ENCODE results near the gene STOML1.

Gene STOML1

GRCh38 chr15:74028646-74029045 is 36.6 kb upstream of the STOML1 start:
- Mint-ChIP-seq H3K27me3 (no peaks in the 10 kb centered on the region), H3K27ac (no peak overlapping the region), H3K36me3 (peaks cover 2% of the 10 kb centered on the region), H3K9me3 (ENCODE audit: low read depth) (no peaks in the 10 kb centered on the region), H3K4me3 (no peak overlapping the region), H3K4me1 (ENCODE audit: low read depth) (no peaks in the 10 kb centered on the region)

DNA sequence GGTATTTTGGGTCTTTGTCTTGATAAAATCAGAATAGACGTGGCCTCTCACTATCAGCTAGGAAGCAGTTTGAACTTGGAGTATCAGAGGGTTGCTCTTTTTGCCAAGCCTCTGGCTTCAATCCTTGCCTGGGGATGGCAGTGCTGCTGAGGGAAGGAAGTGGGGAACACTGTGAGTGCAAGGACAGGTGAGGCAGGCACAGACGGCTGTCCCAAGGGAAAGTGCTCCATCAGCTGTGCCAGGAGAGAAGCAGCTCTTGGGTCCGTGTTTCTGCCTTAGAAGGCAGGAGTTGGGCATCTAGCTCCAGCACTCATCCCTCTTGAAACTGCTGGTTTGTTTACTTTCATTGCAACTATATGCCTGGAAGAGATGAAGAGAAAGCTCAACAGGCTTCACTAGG is 35.6 kb upstream of the STOML1 start:
- Mint-ChIP-seq H3K36me3 (peaks cover 4% of the 10 kb centered on the region), H3K4me1 (ENCODE audit: low read depth) (no peaks in the 10 kb centered on the region), H3K9me3 (ENCODE audit: low read depth) (no peaks in the 10 kb centered on the region), H3K27ac (no peak overlapping the region), H3K27me3 (no peaks in the 10 kb centered on the region), H3K4me3 (no peak overlapping the region)

DNA sequence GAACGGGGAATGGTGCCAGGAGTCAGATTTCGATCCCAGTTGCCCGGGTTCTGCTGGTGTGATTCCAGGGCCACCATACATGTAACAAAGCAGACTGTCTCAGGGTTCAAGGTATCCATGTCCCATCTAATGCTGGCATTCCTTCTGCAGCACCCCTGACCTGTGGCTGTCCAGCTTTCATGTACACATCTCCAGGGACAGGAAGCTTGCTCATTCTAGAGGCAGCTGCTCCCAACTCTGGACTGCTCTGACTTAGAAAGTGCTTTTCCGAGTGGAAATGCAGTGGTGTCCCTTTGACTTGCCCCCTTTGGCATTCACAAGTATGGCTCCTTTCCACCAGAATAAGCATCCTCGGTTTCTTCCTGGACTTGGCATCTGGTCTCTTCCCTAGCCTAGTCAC is 33.3 kb upstream of the STOML1 start:
- Mint-ChIP-seq H3K27me3 (no peaks in the 10 kb centered on the region), H3K36me3 (peaks cover 9% of the 10 kb centered on the region), H3K4me1 (ENCODE audit: low read depth) (peaks cover 8% of the 10 kb centered on the region), H3K9me3 (ENCODE audit: low read depth) (no peaks in the 10 kb centered on the region), H3K4me3 (no peak overlapping the region), H3K27ac (no peak overlapping the region)

- H3K9me3 Mint-ChIP-seq (ENCODE audit: low read depth), result no peaks in the 10 kb centered on the region
- H3K27me3 Mint-ChIP-seq, result no peaks in the 10 kb centered on the region
- H3K4me3 Mint-ChIP-seq, result no peak overlapping the region
- H3K27ac Mint-ChIP-seq, result no peak overlapping the region
- H3K4me1 Mint-ChIP-seq (ENCODE audit: low read depth), result peaks cover 9% of the 10 kb centered on the region
- peaks cover 9% of the 10 kb centered on the region for H3K36me3 Mint-ChIP-seq
Observed at GRCh38 chr15:74024687-74025086, 32.6 kb upstream of the STOML1 start.

DNA sequence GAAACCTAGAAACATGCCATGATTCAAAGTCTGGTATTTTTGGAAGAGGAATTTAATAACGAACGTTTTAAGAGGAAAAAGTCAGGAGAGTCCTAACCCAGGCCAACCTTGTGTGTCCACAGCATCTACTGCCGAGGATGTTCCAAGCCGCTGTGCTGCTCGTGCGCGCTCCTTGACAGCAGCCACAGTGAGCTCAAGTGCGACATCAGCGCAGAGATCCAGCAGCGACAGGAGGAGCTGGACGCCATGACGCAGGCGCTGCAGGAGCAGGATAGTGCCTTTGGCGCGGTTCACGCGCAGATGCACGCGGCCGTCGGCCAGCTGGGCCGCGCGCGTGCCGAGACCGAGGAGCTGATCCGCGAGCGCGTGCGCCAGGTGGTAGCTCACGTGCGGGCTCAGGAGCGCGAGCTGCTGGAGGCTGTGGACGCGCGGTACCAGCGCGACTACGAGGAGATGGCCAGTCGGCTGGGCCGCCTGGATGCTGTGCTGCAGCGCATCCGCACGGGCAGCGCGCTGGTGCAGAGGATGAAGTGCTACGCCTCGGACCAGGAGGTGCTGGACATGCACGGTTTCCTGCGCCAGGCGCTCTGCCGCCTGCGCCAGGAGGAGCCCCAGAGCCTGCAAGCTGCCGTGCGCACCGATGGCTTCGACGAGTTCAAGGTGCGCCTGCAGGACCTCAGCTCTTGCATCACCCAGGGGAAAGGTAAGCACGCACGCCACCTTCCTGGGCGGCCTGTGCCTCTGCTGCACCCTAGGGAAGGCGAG is 30.8 kb upstream of the STOML1 start:
- Mint-ChIP-seq H3K4me3 (no peak overlapping the region), H3K4me1 (ENCODE audit: low read depth) (peaks cover 9% of the 10 kb centered on the region), H3K27me3 (no peaks in the 10 kb centered on the region), H3K36me3 (peaks cover 9% of the 10 kb centered on the region), H3K27ac (no peak overlapping the region), H3K9me3 (ENCODE audit: low read depth) (no peaks in the 10 kb centered on the region)

DNA sequence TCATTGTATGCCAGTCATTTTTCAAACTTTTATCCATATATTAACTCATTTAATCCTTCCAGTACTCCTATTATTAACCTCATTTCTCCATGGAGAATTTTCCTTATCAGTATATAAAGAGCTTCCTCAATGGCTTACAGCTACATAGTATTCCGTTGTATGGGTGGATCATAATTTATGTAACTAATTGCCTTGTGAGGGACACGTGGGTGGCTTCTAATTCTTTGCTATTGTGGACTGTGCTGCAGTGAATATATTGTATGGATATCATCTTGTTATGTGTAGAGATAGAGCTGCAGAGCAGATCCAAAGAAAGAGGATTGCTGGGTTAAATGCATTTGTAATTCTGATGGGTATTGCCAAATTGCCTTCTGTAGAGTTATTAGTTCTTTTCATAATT is 27.6 kb upstream of the STOML1 start:
- peaks cover 10% of the 10 kb centered on the region for H3K36me3 Mint-ChIP-seq
- no peaks in the 10 kb centered on the region for H3K9me3 Mint-ChIP-seq (ENCODE audit: low read depth)
- no peak overlapping the region for H3K4me3 Mint-ChIP-seq
- H3K4me1 Mint-ChIP-seq (ENCODE audit: low read depth), result peaks cover 21% of the 10 kb centered on the region
- H3K27me3 Mint-ChIP-seq, result no peaks in the 10 kb centered on the region
- H3K27ac Mint-ChIP-seq, result no peak overlapping the region

DNA sequence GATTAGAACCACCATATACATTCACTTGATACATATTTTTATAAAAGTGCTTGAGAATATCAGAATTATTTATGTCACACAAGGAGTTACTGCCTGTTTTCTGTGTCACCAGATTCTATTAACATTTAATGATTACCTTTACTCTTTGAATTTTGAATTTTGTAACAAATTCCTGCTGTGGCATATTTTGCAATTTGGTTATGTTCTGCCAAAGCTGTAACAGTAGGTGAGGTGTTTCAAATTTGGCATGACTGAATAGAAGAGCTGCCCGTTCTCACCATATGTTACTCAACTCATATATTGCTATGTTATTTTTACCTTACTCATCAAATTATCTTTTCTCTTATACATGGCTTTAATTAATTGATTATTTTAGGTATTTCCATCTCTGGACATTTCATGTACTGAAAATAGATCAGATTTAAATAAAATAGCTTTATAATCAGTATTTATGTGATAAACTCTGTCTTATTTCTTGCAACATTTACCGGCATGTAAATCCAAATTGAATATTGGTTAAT is 21.3 kb upstream of the STOML1 start:
- Mint-ChIP-seq H3K9me3 (ENCODE audit: low read depth) (no peaks in the 10 kb centered on the region), H3K4me1 (ENCODE audit: low read depth) (peaks cover 48% of the 10 kb centered on the region), H3K27ac (no peak overlapping the region), H3K36me3 (peaks cover 16% of the 10 kb centered on the region), H3K4me3 (no peak overlapping the region), H3K27me3 (no peaks in the 10 kb centered on the region)

DNA sequence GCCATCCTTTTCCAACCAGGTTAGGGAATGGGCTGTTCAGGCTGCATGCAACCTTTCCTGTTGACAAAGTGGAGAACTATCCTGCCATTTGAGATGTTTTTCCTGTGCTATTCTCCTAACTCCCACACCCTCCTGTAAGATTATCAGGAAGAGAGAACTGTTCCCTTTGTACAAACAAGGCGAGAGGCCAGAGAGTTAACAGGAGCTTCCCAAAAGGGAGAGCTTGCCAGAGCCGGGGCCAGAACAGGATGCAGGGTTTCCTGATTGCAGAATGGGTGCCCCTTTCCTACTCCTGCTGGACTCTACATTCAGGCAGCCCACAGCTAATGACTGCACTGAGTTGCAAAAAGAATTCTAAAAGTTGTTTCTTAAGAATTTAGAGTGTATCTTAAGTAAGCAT is 19.5 kb upstream of the STOML1 start:
- H3K27ac Mint-ChIP-seq, result no peak overlapping the region
- H3K4me3 Mint-ChIP-seq, result no peak overlapping the region
- H3K9me3 Mint-ChIP-seq (ENCODE audit: low read depth), result no peaks in the 10 kb centered on the region
- H3K27me3 Mint-ChIP-seq, result no peaks in the 10 kb centered on the region
- H3K36me3 Mint-ChIP-seq, result peaks cover 23% of the 10 kb centered on the region
- H3K4me1 Mint-ChIP-seq (ENCODE audit: low read depth), result peaks cover 62% of the 10 kb centered on the region

- no peak overlapping the region for H3K4me3 Mint-ChIP-seq
Observed at GRCh38 chr15:74010929-74011540, 18.9 kb upstream of the STOML1 start.

GRCh38 chr15:74008901-74009300 is 16.8 kb upstream of the STOML1 start:
- Mint-ChIP-seq H3K27ac (no peak overlapping the region), H3K9me3 (ENCODE audit: low read depth) (no peaks in the 10 kb centered on the region), H3K4me1 (ENCODE audit: low read depth) (peaks cover 62% of the 10 kb centered on the region)

More at GRCh38 chr15:74010929-74011540, 18.9 kb upstream of the STOML1 start:
- no peaks in the 10 kb centered on the region for H3K9me3 Mint-ChIP-seq (ENCODE audit: low read depth)
- H3K4me1 Mint-ChIP-seq (ENCODE audit: low read depth), result peaks cover 65% of the 10 kb centered on the region
- no peaks in the 10 kb centered on the region for H3K27me3 Mint-ChIP-seq
- H3K36me3 Mint-ChIP-seq, result peaks cover 27% of the 10 kb centered on the region
- no peak overlapping the region for H3K27ac Mint-ChIP-seq

DNA sequence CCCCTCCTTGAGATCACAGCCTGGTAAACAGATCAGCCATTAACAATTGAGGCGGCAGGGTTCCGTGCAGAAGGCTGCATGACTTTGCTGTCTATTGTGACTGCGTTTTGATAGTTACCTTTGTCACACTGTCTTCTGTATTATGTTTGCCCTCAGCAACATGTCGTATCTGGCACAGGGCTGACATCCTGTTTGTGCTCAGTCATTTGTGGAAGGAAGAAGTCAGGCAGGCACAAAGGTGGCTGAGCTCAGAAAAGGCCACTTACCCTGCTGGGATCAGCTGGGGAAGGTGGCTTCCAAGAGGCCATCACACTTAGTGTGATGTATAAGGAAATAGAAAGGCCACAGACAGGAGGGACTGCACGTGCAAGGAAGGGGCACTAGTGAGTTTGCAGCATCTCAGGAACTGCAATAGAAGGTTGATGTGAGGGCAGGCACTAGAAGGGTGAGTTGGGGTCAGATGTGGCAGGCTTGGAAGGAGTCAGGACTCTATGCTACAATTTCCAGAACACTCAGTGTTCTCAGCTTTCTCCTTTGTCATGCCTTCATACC is 15.8 kb upstream of the STOML1 start:
- peaks cover 33% of the 10 kb centered on the region for H3K36me3 Mint-ChIP-seq
- peak overlapping the region; percentile 76 for H3K4me3 Mint-ChIP-seq
- H3K4me1 Mint-ChIP-seq (ENCODE audit: low read depth), result peaks cover 64% of the 10 kb centered on the region
- no peaks in the 10 kb centered on the region for H3K9me3 Mint-ChIP-seq (ENCODE audit: low read depth)
- no peaks in the 10 kb centered on the region for H3K27me3 Mint-ChIP-seq
- peak overlapping the region; percentile 91 for H3K27ac Mint-ChIP-seq

More at GRCh38 chr15:74008901-74009300, 16.8 kb upstream of the STOML1 start:
- Mint-ChIP-seq H3K27me3 (no peaks in the 10 kb centered on the region), H3K36me3 (peaks cover 27% of the 10 kb centered on the region), H3K4me3 (no peak overlapping the region)

- Mint-ChIP-seq H3K4me3 (peak overlapping the region; percentile 76), H3K4me1 (ENCODE audit: low read depth) (peaks cover 61% of the 10 kb centered on the region), H3K36me3 (peaks cover 30% of the 10 kb centered on the region), H3K9me3 (ENCODE audit: low read depth) (no peaks in the 10 kb centered on the region), H3K27ac (peak overlapping the region; percentile 91), H3K27me3 (no peaks in the 10 kb centered on the region)
Observed at GRCh38 chr15:74006774-74007639, 14.9 kb upstream of the STOML1 start.

GRCh38 chr15:73997986-73998385 is 5.9 kb upstream of the STOML1 start:
- Mint-ChIP-seq H3K27ac (no peak overlapping the region), H3K4me1 (ENCODE audit: low read depth) (peaks cover 61% of the 10 kb centered on the region), H3K9me3 (ENCODE audit: low read depth) (no peaks in the 10 kb centered on the region), H3K27me3 (no peaks in the 10 kb centered on the region), H3K36me3 (peaks cover 4% of the 10 kb centered on the region), H3K4me3 (no peak overlapping the region)

- peak overlapping the region; percentile 98 for H3K4me3 Mint-ChIP-seq
- H3K27ac Mint-ChIP-seq, result peak overlapping the region; percentile 97
- no peaks in the 10 kb centered on the region for H3K9me3 Mint-ChIP-seq (ENCODE audit: low read depth)
- H3K4me1 Mint-ChIP-seq (ENCODE audit: low read depth), result peaks cover 69% of the 10 kb centered on the region
- H3K27me3 Mint-ChIP-seq, result no peaks in the 10 kb centered on the region
- peaks cover 4% of the 10 kb centered on the region for H3K36me3 Mint-ChIP-seq
Observed at GRCh38 chr15:73996939-73997338, 4.8 kb upstream of the STOML1 start.
